Neural cell (in vitro differentiated cells): Measurements from ENCODE around the gene KCNQ5.

Experiments used
- CTCF ChIP-seq: fragments of 450-650 bp; IDR thresholded peaks from 2 replicates; pipeline ENCODE4 v1.5.1; 2014; ENCODE audit warnings: antibody characterized with exemption, mild to moderate bottlenecking, moderate library complexity; ENCODE audit not compliant: poor library complexity, severe bottlenecking
- EZH2 ChIP-seq: fragments of 200-600, 300-800 bp; shearing (Covaris generic), sonication (generic); IDR thresholded peaks from 2 replicates; pipeline ENCODE4 v1.6.1; 2014; ENCODE audit warnings: antibody characterized with exemption, low read length, borderline replicate concordance, mild to moderate bottlenecking; ENCODE audit not compliant: insufficient read depth, poor library complexity, severe bottlenecking
- POLR2AphosphoS5 ChIP-seq: IDR thresholded peaks from 2 replicates; pipeline ENCODE4 v1.6.1; 2012
- RAD21 ChIP-seq: fragments of 450-650 bp; conservative IDR thresholded peaks from 2 replicates; pipeline ENCODE4 v1.6.1; 2014; ENCODE audit warnings: antibody characterized with exemption, mild to moderate bottlenecking, moderate library complexity
- TAF1 ChIP-seq: IDR thresholded peaks from 2 replicates; pipeline ENCODE4 v1.6.1; 2012; ENCODE audit warnings: low read depth
- TF ChIP-seq, protein P1 (sequence below): IDR thresholded peaks from 2 replicates; pipeline ENCODE4 v1.6.1; 2012; ENCODE audit warnings: borderline replicate concordance

DNA sequence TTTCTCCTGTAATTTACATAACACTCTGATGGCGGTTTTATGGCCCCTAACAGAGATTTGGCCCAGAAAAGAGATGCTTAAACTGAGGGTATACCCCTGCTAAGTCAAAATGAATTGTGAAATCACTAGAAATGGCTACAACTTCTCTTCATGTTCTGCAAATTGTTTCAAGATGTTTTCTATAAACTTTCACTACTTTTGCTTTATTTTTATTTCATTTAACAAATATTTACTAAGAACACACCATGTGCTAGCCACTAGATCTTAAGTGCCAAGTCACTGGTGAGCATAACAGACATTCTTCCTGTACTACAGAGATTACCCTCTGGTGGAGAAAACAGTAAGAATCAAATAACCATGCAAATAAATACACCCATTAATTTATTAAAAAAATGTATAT is 87.6 kb downstream of the KCNQ5 start:
- TF ChIP-seq CTCF (no peak), RAD21 (no peak), EZH2 (no peak), POLR2AphosphoS5 (no peak), TAF1 (no peak)
- TF ChIP-seq, protein P1, sequence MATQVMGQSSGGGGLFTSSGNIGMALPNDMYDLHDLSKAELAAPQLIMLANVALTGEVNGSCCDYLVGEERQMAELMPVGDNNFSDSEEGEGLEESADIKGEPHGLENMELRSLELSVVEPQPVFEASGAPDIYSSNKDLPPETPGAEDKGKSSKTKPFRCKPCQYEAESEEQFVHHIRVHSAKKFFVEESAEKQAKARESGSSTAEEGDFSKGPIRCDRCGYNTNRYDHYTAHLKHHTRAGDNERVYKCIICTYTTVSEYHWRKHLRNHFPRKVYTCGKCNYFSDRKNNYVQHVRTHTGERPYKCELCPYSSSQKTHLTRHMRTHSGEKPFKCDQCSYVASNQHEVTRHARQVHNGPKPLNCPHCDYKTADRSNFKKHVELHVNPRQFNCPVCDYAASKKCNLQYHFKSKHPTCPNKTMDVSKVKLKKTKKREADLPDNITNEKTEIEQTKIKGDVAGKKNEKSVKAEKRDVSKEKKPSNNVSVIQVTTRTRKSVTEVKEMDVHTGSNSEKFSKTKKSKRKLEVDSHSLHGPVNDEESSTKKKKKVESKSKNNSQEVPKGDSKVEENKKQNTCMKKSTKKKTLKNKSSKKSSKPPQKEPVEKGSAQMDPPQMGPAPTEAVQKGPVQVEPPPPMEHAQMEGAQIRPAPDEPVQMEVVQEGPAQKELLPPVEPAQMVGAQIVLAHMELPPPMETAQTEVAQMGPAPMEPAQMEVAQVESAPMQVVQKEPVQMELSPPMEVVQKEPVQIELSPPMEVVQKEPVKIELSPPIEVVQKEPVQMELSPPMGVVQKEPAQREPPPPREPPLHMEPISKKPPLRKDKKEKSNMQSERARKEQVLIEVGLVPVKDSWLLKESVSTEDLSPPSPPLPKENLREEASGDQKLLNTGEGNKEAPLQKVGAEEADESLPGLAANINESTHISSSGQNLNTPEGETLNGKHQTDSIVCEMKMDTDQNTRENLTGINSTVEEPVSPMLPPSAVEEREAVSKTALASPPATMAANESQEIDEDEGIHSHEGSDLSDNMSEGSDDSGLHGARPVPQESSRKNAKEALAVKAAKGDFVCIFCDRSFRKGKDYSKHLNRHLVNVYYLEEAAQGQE: no peak
